ENCODE data around the gene FIG4. TPM values are rescaled to one million over a fixed set of nuclear protein-coding genes. Genes with fewer than 3 reads are reported as not detected.

FIG4 gene
- total RNA-seq, 6 experiments from 2014 or later: 4.0 to 7.7 (median 6.4) TPM

- DNase-seq (no peak), ATAC-seq (no peak)
- 50% methylated on average over 1 of the region's 1 CpG for WGBS (ENCODE audit: insufficient coverage, low coverage, low lambda C conversion rate, missing lambda C conversion rate)
- TF ChIP-seq POLR2A (IDR thresholded peaks at IDR 0.05) (no peak), CTCF (IDR thresholded peaks at IDR 0.05) (no peak)
- H3K27ac ChIP-seq: no peak overlapping the region
- H3K4me3 ChIP-seq: no peak overlapping the region
- intact Hi-C loops (cut with DNase I): no loop called here
- no peaks in the 10 kb centered on the region for H3K4me1 ChIP-seq
- no peaks in the 10 kb centered on the region for H3K27me3 ChIP-seq
- no peaks in the 10 kb centered on the region for H3K9me3 ChIP-seq
- no peaks in the 10 kb centered on the region for H3K36me3 ChIP-seq
These were observed 30.4 kb upstream of the FIG4 start for GRCh38 chr6:109660526-109661320.

- no peak for DNase-seq
- no peaks in the 10 kb centered on the region for H3K4me1 ChIP-seq
- no peaks in the 10 kb centered on the region for H3K36me3 ChIP-seq
- no peak overlapping the region for H3K27ac ChIP-seq
- TF ChIP-seq CTCF (IDR thresholded peaks at IDR 0.05): no peak
- TF ChIP-seq POLR2A (IDR thresholded peaks at IDR 0.05): no peak
- no peak overlapping the region for H3K4me3 ChIP-seq
- no peaks in the 10 kb centered on the region for H3K9me3 ChIP-seq
- ATAC-seq: no peak
- WGBS (ENCODE audit: insufficient coverage, low coverage, low lambda C conversion rate, missing lambda C conversion rate): 95% methylated on average over 2 of the region's 2 CpGs
- H3K27me3 ChIP-seq: no peaks in the 10 kb centered on the region
- intact Hi-C loops (cut with DNase I): no loop called here
These were observed 28.9 kb upstream of the FIG4 start for GRCh38 chr6:109662192-109662591.

GRCh38 chr6:109669811-109670210, 21.3 kb upstream of the FIG4 start:
- intact Hi-C loops (cut with DNase I): no loop called here
- 83% methylated on average over 4 of the region's 4 CpGs for WGBS (ENCODE audit: insufficient coverage, low coverage, low lambda C conversion rate, missing lambda C conversion rate)
- no peak for ATAC-seq
- Histone ChIP-seq H3K27ac (no peak overlapping the region), H3K36me3 (no peaks in the 10 kb centered on the region), H3K27me3 (no peaks in the 10 kb centered on the region), H3K9me3 (no peaks in the 10 kb centered on the region), H3K4me1 (no peaks in the 10 kb centered on the region), H3K4me3 (no peak overlapping the region)
- no peak for DNase-seq
- TF ChIP-seq CTCF (IDR thresholded peaks at IDR 0.05) (no peak), POLR2A (IDR thresholded peaks at IDR 0.05) (no peak)

- DNase-seq: no peak
- no peaks in the 10 kb centered on the region for H3K36me3 ChIP-seq
- no peak overlapping the region for H3K4me3 ChIP-seq
- H3K27me3 ChIP-seq: no peaks in the 10 kb centered on the region
- H3K27ac ChIP-seq: no peak overlapping the region
- intact Hi-C loops (cut with DNase I): no loop called here
- H3K4me1 ChIP-seq: no peaks in the 10 kb centered on the region
- TF ChIP-seq POLR2A (IDR thresholded peaks at IDR 0.05): no peak
- no peak for TF ChIP-seq CTCF (IDR thresholded peaks at IDR 0.05)
- no peaks in the 10 kb centered on the region for H3K9me3 ChIP-seq
- no peak for ATAC-seq
- WGBS (ENCODE audit: insufficient coverage, low coverage, low lambda C conversion rate, missing lambda C conversion rate): 81% methylated on average over 2 of the region's 2 CpGs
These were observed 19.4 kb upstream of the FIG4 start for GRCh38 chr6:109671733-109672132.

All from right lobe of liver (tissue), 6 donors.